HL-60 (cell line): ENCODE measurements around the gene GZMA.

Source experiments
- GABPA ChIP-seq: IDR thresholded peaks from 2 replicates; pipeline ENCODE4 v1.6.1; 2012; ENCODE audit warnings: low read depth
- POLR2AphosphoS5 ChIP-seq: IDR thresholded peaks from 2 replicates; pipeline ENCODE4 v1.6.1; 2012; ENCODE audit warnings: low read depth
- SPI1 ChIP-seq: IDR thresholded peaks from 2 replicates; pipeline ENCODE4 v1.6.1; 2012; ENCODE audit warnings: low read depth, mild to moderate bottlenecking, borderline replicate concordance
- TF ChIP-seq, protein P1 (sequence below): IDR thresholded peaks from one replicate; pipeline ENCODE4 v1.5.1; 2011; ENCODE audit warnings: low read length, control low read depth, inconsistent platforms; ENCODE audit not compliant: insufficient read depth

DNA sequence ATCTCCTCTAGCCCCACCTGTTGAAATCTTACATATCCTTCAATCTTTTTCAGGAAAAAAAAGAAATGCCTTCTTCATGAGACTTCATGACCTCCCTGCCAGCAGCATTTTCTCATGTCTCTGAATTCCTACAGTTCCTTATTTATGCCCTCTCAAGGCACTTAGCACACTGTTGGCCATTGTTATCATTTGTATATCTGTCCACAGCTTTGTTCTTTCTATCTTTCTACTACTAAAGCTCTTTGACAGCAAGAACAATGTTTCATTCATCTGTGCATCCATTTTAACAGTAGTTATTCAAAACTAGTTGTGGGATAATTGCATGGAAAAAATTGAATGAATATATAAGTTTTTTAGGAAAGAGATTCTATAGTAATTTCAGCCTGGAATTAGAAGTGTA, 20.9 kb upstream of the GZMA start:
- TF ChIP-seq SPI1 (no peak), GABPA (no peak), POLR2AphosphoS5 (no peak)
- TF ChIP-seq, protein P1, sequence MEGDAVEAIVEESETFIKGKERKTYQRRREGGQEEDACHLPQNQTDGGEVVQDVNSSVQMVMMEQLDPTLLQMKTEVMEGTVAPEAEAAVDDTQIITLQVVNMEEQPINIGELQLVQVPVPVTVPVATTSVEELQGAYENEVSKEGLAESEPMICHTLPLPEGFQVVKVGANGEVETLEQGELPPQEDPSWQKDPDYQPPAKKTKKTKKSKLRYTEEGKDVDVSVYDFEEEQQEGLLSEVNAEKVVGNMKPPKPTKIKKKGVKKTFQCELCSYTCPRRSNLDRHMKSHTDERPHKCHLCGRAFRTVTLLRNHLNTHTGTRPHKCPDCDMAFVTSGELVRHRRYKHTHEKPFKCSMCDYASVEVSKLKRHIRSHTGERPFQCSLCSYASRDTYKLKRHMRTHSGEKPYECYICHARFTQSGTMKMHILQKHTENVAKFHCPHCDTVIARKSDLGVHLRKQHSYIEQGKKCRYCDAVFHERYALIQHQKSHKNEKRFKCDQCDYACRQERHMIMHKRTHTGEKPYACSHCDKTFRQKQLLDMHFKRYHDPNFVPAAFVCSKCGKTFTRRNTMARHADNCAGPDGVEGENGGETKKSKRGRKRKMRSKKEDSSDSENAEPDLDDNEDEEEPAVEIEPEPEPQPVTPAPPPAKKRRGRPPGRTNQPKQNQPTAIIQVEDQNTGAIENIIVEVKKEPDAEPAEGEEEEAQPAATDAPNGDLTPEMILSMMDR = no peak
